Measurements from ENCODE around the gene RDX.

Gene RDX

GRCh38 chr11:110314366-110315095, 18.1 kb upstream of the RDX start:
- no peak overlapping the region for H3K27ac ChIP-seq (ENCODE audit: low read length)
- no peaks in the 10 kb centered on the region for H3K9me2 ChIP-seq (replicated peaks; ENCODE audit: insufficient read depth, low read length)
- no peak overlapping the region for H2AFZ ChIP-seq (ENCODE audit: low read length)
- H3K4me1 ChIP-seq (ENCODE audit: low read length): no peaks in the 10 kb centered on the region
- H3F3A ChIP-seq (ENCODE audit: insufficient read depth, low read length): no peaks in the 10 kb centered on the region
- no peaks in the 10 kb centered on the region for H3K27me3 ChIP-seq (replicated peaks; ENCODE audit: insufficient read depth, low read length)
- no peak overlapping the region for H3K4me3 ChIP-seq (ENCODE audit: low read length)
- DNase-seq: no peak
- no peaks in the 10 kb centered on the region for H3K36me3 ChIP-seq (replicated peaks; ENCODE audit: insufficient read depth, low read length)
- TF ChIP-seq EZH2 (optimal IDR thresholded peaks at IDR 0.05; ENCODE audit: low read depth, low read length): no peak
- no peak for TF ChIP-seq CTCF (IDR thresholded peaks at IDR 0.05; ENCODE audit: low read length)
- TF ChIP-seq EZH2phosphoT487 (IDR thresholded peaks at IDR 0.05; ENCODE audit: low read length): no peak
- no peaks in the 10 kb centered on the region for H4K20me1 ChIP-seq (ENCODE audit: insufficient read depth, low read length)
- H3K9ac ChIP-seq (ENCODE audit: low read length): no peak overlapping the region
- no peaks in the 10 kb centered on the region for H3K9me3 ChIP-seq (replicated peaks; ENCODE audit: insufficient read depth, low read length)
- no peaks in the 10 kb centered on the region for H3K79me2 ChIP-seq (ENCODE audit: low read length)
- H3K4me2 ChIP-seq (ENCODE audit: low read depth, low read length): no peak overlapping the region

- Histone ChIP-seq H3K27me3 (replicated peaks; ENCODE audit: insufficient read depth, low read length) (no peaks in the 10 kb centered on the region), H3K4me1 (ENCODE audit: low read length) (no peaks in the 10 kb centered on the region), H3K9me2 (replicated peaks; ENCODE audit: insufficient read depth, low read length) (no peaks in the 10 kb centered on the region), H3K79me2 (ENCODE audit: low read length) (no peaks in the 10 kb centered on the region), H3K4me3 (ENCODE audit: low read length) (no peak overlapping the region), H3K9me3 (replicated peaks; ENCODE audit: insufficient read depth, low read length) (no peaks in the 10 kb centered on the region), H3F3A (ENCODE audit: insufficient read depth, low read length) (no peaks in the 10 kb centered on the region), H2AFZ (ENCODE audit: low read length) (no peak overlapping the region), H3K36me3 (replicated peaks; ENCODE audit: insufficient read depth, low read length) (no peaks in the 10 kb centered on the region), H3K9ac (ENCODE audit: low read length) (no peak overlapping the region), H3K27ac (ENCODE audit: low read length) (no peak overlapping the region), H4K20me1 (ENCODE audit: insufficient read depth, low read length) (no peaks in the 10 kb centered on the region), H3K4me2 (ENCODE audit: low read depth, low read length) (no peak overlapping the region)
- no peak for DNase-seq
- TF ChIP-seq EZH2phosphoT487 (IDR thresholded peaks at IDR 0.05; ENCODE audit: low read length) (no peak), EZH2 (optimal IDR thresholded peaks at IDR 0.05; ENCODE audit: low read depth, low read length) (no peak), CTCF (IDR thresholded peaks at IDR 0.05; ENCODE audit: low read length) (no peak)
Observed at GRCh38 chr11:110312670-110313069, 16.3 kb upstream of the RDX start.

- no peaks in the 10 kb centered on the region for H3F3A ChIP-seq (ENCODE audit: insufficient read depth, low read length)
- no peaks in the 10 kb centered on the region for H3K36me3 ChIP-seq (replicated peaks; ENCODE audit: insufficient read depth, low read length)
- TF ChIP-seq EZH2phosphoT487 (IDR thresholded peaks at IDR 0.05; ENCODE audit: low read length): no peak
- no peak for TF ChIP-seq CTCF (IDR thresholded peaks at IDR 0.05; ENCODE audit: low read length)
- no peak for TF ChIP-seq EZH2 (optimal IDR thresholded peaks at IDR 0.05; ENCODE audit: low read depth, low read length)
- H3K27me3 ChIP-seq (replicated peaks; ENCODE audit: insufficient read depth, low read length): no peaks in the 10 kb centered on the region
- no peak overlapping the region for H3K4me2 ChIP-seq (ENCODE audit: low read depth, low read length)
- no peak overlapping the region for H3K9ac ChIP-seq (ENCODE audit: low read length)
- peak; percentile 9 for DNase-seq
- H2AFZ ChIP-seq (ENCODE audit: low read length): no peak overlapping the region
- H3K79me2 ChIP-seq (ENCODE audit: low read length): no peaks in the 10 kb centered on the region
- H3K27ac ChIP-seq (ENCODE audit: low read length): no peak overlapping the region
- H3K9me2 ChIP-seq (replicated peaks; ENCODE audit: insufficient read depth, low read length): no peaks in the 10 kb centered on the region
- no peaks in the 10 kb centered on the region for H3K4me1 ChIP-seq (ENCODE audit: low read length)
- no peaks in the 10 kb centered on the region for H4K20me1 ChIP-seq (ENCODE audit: insufficient read depth, low read length)
- no peaks in the 10 kb centered on the region for H3K9me3 ChIP-seq (replicated peaks; ENCODE audit: insufficient read depth, low read length)
- H3K4me3 ChIP-seq (ENCODE audit: low read length): no peak overlapping the region
Observed at GRCh38 chr11:110311783-110312579, 15.6 kb upstream of the RDX start.
